Colon (tissue), 2 donors: Measurements from ENCODE around the gene PRKAA1.

ENCODE experiments used
- FAIRE-seq: peaks from 2 replicates; lab custom pipeline; 2012; peaks lifted over from hg19 to GRCh38; lab: Jason Lieb, UNC
- donor health status: control.
- donor health status: control.

Gene PRKAA1

DNA sequence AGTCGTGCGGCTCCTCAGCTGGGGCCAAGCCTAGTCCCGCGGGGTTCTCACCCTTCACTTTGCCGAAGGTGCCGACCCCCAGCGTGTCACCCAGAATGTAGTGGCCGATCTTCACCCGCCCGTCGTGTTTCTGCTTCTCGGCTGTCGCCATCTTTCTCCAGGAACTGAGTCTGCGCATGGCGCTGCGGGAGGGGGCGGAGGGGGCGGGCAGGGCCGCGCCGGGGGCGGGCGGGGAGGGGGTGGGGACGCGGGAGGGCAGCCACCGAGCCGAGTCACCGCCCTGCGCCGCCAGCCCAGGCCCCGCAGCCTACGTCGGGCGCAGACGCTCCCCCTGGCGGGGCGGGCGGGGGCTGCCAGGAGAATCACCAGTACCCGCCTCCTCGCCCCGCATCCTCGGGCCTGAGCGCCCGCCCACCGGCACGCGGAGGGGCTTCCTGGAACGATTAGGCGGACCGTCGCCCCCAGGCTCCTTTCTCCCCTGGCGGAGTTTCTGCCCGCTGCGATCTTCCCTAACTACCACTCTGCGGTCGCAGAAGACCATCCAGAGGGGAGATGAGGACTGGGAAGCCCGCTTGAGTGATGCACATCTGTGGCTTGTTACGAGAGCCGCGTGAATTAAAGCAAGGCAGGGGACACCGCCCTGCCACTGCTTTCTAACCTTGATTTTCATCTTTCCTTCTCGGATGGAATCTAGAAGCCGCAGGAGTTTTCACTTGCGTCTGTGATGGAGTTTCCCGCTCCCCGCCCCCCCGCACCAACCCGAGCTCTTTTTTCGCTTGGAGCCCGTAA, at the start of gene PRKAA1:
TSS of gene PRKAA1 (minus strand) at position 363 of the 789 bp plus-strand sequence. CDS start at position 178, 185 bp downstream.
- FAIRE-seq: no peak

- no peak for FAIRE-seq
Observed at GRCh38 chr5:40847525-40847924, 49.4 kb upstream of the PRKAA1 start.

DNA sequence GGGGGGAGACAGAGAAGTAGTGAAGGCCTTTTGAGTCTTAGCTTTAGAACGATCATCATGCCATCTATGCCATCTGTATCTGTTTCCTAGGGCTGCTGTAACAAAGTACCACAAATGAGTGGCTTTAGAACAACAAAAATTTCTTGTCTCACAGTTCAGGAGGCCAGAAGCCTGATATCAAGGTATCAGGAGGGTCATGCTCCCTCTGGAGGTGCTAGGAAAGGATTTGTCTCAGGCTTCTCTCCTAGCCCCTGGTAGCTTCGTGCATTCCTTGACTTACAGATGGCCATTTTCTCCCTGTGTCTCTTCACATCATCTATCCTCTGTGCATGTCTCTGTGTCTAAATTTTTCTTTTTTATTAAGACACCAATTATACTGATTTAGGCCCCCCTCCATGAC, 48.2 kb upstream of the PRKAA1 start:
- no peak for FAIRE-seq

GRCh38 chr5:40844565-40844964, 46.4 kb upstream of the PRKAA1 start:
- no peak for FAIRE-seq

DNA sequence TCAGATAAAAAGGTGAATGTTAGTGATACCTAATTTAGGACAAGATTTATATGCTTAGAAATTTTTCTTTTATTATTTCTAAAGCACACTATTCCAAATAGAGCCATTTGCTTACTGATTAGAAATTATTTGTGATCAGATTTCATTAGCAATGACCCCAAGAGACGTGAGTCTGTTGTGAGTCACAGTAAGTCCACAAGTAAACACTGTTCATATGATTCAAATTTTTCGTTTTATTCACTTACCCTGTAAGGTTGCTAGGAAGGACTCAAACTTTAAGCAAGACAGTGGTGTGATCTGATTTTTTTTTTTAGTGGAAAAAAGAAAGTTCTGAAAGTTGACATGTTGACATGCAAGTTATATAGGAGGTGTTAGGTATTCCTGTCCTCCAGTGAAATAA, 44.2 kb upstream of the PRKAA1 start:
- FAIRE-seq: no peak

- FAIRE-seq: no peak
Observed at GRCh38 chr5:40841068-40841805, 43.1 kb upstream of the PRKAA1 start, which contains the start of gene CARD6. TSS of gene CARD6 (plus strand) at chr5:40841367. CDS start at chr5:40841383, 16 bp downstream.

- FAIRE-seq: no peak
Observed at GRCh38 chr5:40838086-40838485, 39.9 kb upstream of the PRKAA1 start.

DNA sequence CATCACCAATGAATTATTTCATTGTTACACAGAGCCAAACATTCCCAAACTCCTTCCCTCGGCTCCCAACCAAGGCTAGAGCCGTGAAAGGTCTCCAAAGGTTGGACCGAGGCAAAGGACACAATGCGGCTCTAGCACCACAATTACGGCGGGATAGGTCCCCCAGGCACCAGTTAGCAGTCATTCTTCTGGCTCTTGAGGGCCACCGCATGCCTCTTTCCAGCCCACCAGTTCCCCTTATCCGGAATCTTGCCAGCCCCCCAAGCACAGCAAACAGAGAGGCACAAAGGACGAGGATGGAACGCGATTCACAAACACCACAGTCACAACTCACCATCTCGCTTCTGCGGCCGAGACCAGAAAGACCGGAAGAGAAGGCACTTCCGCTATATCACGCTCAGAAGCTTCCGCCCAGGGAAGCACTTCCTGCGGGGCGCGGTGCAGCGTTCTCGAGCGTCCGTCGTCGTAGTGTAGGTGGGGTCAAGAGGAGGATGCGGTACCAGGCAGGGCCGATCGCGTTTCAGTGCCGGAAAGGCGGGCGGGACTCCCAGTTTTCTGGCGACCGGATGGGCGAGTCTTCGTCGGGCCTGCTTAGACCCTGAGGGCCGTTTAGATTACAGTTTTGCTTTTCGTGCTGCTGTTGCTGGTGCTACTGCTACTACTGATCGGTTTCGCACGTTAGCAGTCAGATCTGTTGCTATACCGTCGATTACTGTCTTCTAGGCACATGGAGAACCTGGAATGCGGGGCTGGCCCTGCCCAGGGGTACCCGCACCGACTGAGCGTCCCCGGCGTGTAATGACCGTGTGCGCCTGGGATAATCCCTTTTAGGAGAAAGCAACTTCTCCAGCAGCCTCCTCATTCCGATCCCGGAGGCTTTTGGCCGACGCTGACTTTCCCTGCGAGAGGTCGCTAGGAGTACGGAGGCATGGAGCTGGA, 36.9 kb upstream of the PRKAA1 start, which contains the start of gene RPL37:
TSS of gene RPL37 (minus strand) at position 374 of the 939 bp plus-strand sequence. CDS start at position 337, 37 bp downstream.
- no peak for FAIRE-seq

GRCh38 chr5:40834391-40834848, 36.2 kb upstream of the PRKAA1 start:
- FAIRE-seq: no peak

- no peak for FAIRE-seq
Observed at GRCh38 chr5:40833712-40834229, 35.6 kb upstream of the PRKAA1 start.

DNA sequence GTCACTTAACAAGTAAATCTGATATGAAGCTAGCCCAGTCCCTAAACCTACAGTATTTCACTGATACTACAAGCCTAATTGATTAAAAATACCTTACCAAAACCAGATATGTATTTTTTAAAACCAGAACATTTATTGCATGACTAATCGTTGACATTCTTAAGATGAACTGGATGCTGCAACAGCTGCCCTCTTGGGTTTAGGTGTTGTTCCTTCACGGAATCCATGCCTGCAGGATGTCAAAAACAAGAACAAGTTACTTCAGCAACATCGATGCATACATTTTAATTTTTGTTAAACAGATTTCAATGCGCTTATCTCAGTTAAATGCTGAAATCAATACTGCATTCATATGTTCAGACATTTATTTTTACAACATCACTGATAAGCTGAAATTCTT, 34.2 kb upstream of the PRKAA1 start:
- FAIRE-seq: no peak

- no peak for FAIRE-seq
Observed at GRCh38 chr5:40831346-40832210, 33.4 kb upstream of the PRKAA1 start.

DNA sequence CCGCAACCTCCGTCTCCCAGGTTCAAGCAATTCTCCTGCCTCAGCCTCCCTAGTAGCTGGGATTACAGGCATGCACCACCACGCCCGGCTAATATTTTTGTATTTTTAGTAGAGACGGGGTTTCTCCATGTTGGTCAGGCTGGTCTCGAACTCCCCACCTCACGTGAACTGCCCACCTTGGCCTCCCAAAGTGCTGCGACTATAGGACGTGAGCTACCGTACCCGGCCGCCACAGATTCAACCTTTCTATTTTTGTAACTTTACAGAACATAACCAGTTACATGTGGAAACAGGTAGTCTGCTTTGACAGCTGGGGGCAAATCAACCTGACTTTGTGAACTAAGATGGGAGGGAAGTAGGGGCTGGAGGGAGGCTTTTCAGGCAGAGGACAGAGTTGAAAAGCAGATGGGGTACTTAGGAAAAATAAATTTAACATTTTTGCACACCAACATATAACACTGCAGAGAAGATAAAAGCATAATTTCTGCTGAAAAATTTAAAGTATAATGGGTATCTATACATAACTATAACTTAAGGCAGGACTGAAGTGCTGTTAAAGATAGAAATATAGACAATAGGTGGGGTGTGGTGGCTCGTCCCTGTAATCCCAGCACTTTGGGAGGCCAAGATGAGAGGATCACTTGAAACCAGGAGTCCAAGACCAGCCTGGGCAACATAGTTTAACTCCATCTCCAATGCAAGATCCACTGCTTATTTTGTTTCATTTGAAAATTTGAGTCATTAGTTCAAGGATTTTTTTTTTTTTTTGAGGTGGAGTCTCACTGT, 31.8 kb upstream of the PRKAA1 start:
- FAIRE-seq: no peak

DNA sequence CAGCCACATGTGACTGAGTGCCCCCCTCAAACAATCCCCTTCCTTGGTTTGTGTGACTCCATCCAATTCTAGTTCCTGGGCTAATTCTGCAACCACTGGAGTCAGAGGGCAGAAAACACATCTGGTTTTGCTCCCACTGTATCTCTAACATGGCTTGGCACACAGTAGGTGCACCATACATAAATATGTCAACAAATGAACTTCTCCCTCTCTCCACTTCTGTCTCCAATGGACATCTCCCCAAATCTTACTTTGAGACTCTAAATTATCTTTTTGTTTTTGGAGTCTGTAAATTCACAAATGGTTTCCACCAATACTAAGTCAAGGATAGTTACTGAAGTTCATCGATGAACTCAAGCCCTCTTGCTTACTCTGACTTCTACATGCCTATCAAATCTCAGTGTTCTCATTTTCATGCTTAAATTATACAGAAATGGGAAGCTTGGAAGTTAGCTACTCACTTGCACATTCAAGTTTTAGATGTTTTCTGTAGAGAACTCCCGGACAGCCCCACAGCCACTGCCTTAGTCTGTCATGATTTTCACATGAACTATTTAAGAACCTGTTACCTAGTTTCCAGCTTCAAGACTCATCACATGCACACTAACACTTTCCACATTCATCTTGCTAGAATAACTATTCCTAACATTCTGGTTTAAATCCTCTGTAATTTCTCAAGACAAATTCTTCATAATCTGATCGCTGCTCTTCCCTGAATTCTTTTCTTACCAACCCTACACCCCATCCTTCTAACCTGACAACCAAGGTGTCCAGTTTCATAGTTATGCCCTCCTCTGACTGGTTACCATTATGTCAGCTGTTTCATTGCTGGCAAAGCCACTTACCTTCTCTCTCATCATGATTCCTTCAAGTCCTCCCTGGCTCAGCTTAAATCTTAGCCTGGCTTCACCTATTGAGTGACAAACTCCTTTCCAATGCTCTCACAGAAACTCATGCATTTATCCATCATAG, 30.8 kb upstream of the PRKAA1 start:
- FAIRE-seq: no peak

DNA sequence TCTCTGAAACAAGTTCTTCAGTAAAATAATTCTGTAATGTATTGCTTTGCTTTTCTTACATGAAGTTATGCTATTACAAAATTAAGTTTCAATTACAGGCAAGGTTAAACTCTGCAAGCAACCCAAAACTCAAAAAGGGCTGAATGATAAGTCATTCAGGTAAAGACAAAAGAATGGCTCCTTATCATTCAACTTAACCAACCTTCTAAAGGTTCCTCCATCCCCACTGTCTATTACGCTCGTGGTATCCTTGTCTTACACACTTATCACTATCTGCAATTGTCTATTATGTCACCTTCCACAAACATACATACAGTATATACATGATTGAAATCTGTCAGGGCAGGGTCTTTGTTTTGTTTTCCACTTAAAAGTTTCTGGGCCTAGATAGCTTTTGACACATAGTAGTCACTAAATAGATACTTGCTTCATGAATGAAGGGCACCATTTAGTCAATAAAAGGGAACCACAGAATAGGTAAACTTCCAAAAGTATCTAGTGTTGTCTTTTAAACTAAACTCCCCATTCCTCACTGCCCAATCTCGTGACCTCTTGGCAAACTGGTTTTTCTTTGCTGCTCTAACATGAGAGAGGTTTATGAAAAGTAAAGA, 30.0 kb upstream of the PRKAA1 start:
- no peak for FAIRE-seq

- FAIRE-seq: no peak
Observed at GRCh38 chr5:40827188-40827977, 29.2 kb upstream of the PRKAA1 start.

GRCh38 chr5:40826489-40827187, 28.5 kb upstream of the PRKAA1 start:
- FAIRE-seq: no peak
